ENCODE results near the gene IRS1.

Gene IRS1

GRCh38 chr2:226752887-226753286 is 46.7 kb downstream of the IRS1 start:
- no peak for DNase-seq

- no peak for DNase-seq
Measured at GRCh38 chr2:226747288-226747687, 52.3 kb downstream of the IRS1 start.

- DNase-seq = no peak
Measured at GRCh38 chr2:226746196-226746800, 53.3 kb downstream of the IRS1 start.

- DNase-seq = no peak
Measured at GRCh38 chr2:226743915-226744314, 55.7 kb downstream of the IRS1 start.

- DNase-seq = no peak
Measured at GRCh38 chr2:226742347-226742746, 57.3 kb downstream of the IRS1 start.

- DNase-seq = no peak
Measured at GRCh38 chr2:226740039-226740648, 59.5 kb downstream of the IRS1 start.

GRCh38 chr2:226739545-226740030 is 60.0 kb downstream of the IRS1 start:
- no peak for DNase-seq

- DNase-seq = no peak
Measured at GRCh38 chr2:226738821-226739544, 60.6 kb downstream of the IRS1 start.

- DNase-seq = no peak
Measured at GRCh38 chr2:226738191-226738820, 61.3 kb downstream of the IRS1 start.

GRCh38 chr2:226736382-226736781 is 63.2 kb downstream of the IRS1 start:
- no peak for DNase-seq

- DNase-seq = no peak
Measured at GRCh38 chr2:226733927-226734564, 65.6 kb downstream of the IRS1 start.

GRCh38 chr2:226733189-226733858 is 66.3 kb downstream of the IRS1 start:
- DNase-seq = no peak

- no peak for DNase-seq
Measured at GRCh38 chr2:226732478-226733188, 67.0 kb downstream of the IRS1 start.

GRCh38 chr2:226730481-226730880 is 69.1 kb downstream of the IRS1 start:
- no peak for DNase-seq

GRCh38 chr2:226728996-226729395 is 70.6 kb downstream of the IRS1 start:
- DNase-seq = no peak

GRCh38 chr2:226727251-226727650 is 72.4 kb downstream of the IRS1 start:
- DNase-seq = no peak

GRCh38 chr2:226726546-226726945 is 73.1 kb downstream of the IRS1 start:
- DNase-seq = no peak

- DNase-seq = no peak
Measured at GRCh38 chr2:226725126-226725860, 74.3 kb downstream of the IRS1 start.

GRCh38 chr2:226721541-226721940 is 78.1 kb downstream of the IRS1 start:
- DNase-seq = no peak

GRCh38 chr2:226720948-226721347 is 78.7 kb downstream of the IRS1 start:
- DNase-seq = no peak

GRCh38 chr2:226717719-226718118 is 81.9 kb downstream of the IRS1 start:
- no peak for DNase-seq
